OCI-LY1 (cell line): ENCODE data around the gene DACT2.

ENCODE experiments used
- EZH2 ChIP-seq: fragments of 200-600 bp; sonication (generic), shearing (Covaris generic); IDR thresholded peaks from 2 replicates; pipeline ENCODE4 v1.8.0; 2017; ENCODE audit warnings: borderline replicate concordance, mixed run types, mild to moderate bottlenecking, antibody characterized with exemption, low read length, moderate library complexity, mixed read lengths
- TF ChIP-seq, protein P1 (sequence below): fragments of 200-600 bp; sonication (generic), shearing (Covaris generic); IDR thresholded peaks from 2 replicates; pipeline ENCODE4 v1.5.1; 2017; ENCODE audit warnings: mild to moderate bottlenecking, antibody characterized with exemption, low read length, moderate library complexity, mixed read lengths

DNA sequence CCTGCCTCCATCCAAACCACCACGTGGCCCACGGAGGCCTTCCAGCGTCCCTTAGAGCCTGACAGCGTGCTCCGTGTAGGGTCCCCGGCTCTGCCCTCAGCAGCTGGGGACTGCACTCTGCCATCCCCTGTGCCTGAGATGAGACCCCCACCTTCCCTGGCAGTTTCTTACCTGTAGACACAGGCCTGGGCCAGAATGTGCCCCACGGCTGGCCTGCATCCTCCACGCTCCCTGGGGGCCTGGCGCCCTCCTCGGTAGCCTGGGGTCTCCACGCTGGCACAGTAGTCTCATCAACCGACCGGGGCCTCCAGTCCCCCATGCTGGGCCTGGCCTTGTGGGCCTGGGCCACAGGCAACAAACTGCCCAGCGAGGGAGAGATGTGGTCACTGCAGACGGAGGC, 9.6 kb downstream of the DACT2 start:
- TF ChIP-seq, protein P1, sequence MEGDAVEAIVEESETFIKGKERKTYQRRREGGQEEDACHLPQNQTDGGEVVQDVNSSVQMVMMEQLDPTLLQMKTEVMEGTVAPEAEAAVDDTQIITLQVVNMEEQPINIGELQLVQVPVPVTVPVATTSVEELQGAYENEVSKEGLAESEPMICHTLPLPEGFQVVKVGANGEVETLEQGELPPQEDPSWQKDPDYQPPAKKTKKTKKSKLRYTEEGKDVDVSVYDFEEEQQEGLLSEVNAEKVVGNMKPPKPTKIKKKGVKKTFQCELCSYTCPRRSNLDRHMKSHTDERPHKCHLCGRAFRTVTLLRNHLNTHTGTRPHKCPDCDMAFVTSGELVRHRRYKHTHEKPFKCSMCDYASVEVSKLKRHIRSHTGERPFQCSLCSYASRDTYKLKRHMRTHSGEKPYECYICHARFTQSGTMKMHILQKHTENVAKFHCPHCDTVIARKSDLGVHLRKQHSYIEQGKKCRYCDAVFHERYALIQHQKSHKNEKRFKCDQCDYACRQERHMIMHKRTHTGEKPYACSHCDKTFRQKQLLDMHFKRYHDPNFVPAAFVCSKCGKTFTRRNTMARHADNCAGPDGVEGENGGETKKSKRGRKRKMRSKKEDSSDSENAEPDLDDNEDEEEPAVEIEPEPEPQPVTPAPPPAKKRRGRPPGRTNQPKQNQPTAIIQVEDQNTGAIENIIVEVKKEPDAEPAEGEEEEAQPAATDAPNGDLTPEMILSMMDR = no peak
- TF ChIP-seq EZH2 = no peak
